Nephron (organoid): ENCODE data around the gene BBOX1.

Source experiments
- H3K27ac Mint-ChIP-seq, 3 experiments: 2 replicates each; pipeline ENCODE4 v1.8.0; 2020; ENCODE audit warnings: mixed read lengths in 3 of 3, mild to moderate bottlenecking in 2 of 3, moderate library complexity in 1 of 3
- H3K27me3 Mint-ChIP-seq: 2 replicates; pipeline ENCODE4 v1.8.0; 2021; ENCODE audit warnings: low read depth, mild to moderate bottlenecking, moderate library complexity, mixed read lengths
- H3K36me3 Mint-ChIP-seq: 2 replicates; pipeline ENCODE4 v1.8.0; 2020; ENCODE audit warnings: low read depth, mixed read lengths
- H3K4me1 Mint-ChIP-seq: 2 replicates; pipeline ENCODE4 v1.8.0; 2020; ENCODE audit warnings: mixed read lengths
- H3K4me3 Mint-ChIP-seq, 3 experiments: 2 replicates each; pipeline ENCODE4 v1.8.0; 2020; ENCODE audit warnings: mild to moderate bottlenecking in 3 of 3, mixed read lengths in 3 of 3, moderate library complexity in 2 of 3
- H3K9me3 Mint-ChIP-seq: 2 replicates; pipeline ENCODE4 v1.8.0; 2020; ENCODE audit warnings: mixed read lengths
- TF ChIP-seq, protein P1 (sequence below), 3 experiments: fragments of 200-600 bp; sonication (generic); IDR thresholded peaks; one replicate each; pipeline ENCODE4 v1.5.0; 2021; ENCODE audit warnings: antibody characterized with exemption in 3 of 3; ENCODE audit not compliant: unreplicated experiment in 3 of 3

Gene BBOX1

DNA sequence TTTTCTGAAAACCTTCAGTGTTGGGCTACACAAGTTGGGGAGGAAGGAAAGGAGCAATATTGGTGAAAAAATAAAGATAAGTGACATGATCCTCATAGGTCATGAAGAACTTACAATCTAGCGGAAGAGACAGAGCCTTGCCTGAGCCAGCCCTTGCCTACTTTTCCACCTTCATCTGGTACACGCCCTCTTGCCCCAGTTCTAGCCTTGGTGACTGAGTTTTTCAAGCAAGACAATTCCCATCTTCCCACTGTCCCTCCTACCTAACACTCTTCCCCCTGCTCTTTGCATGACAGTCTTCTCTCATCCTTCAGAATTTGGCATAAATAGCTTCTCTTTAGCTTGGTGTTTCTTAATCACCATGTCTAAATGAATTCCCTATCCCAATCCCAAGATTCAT, 42.6 kb downstream of the BBOX1 start:
- H3K4me1 Mint-ChIP-seq = peaks cover 33% of the 10 kb centered on the region
- no peak overlapping the region for H3K4me3 Mint-ChIP-seq
- H3K27me3 Mint-ChIP-seq = no peaks in the 10 kb centered on the region
- H3K27ac Mint-ChIP-seq = peak overlapping the region; percentile 73 to 89 (median 89)
- TF ChIP-seq, protein P1, sequence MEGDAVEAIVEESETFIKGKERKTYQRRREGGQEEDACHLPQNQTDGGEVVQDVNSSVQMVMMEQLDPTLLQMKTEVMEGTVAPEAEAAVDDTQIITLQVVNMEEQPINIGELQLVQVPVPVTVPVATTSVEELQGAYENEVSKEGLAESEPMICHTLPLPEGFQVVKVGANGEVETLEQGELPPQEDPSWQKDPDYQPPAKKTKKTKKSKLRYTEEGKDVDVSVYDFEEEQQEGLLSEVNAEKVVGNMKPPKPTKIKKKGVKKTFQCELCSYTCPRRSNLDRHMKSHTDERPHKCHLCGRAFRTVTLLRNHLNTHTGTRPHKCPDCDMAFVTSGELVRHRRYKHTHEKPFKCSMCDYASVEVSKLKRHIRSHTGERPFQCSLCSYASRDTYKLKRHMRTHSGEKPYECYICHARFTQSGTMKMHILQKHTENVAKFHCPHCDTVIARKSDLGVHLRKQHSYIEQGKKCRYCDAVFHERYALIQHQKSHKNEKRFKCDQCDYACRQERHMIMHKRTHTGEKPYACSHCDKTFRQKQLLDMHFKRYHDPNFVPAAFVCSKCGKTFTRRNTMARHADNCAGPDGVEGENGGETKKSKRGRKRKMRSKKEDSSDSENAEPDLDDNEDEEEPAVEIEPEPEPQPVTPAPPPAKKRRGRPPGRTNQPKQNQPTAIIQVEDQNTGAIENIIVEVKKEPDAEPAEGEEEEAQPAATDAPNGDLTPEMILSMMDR (IDR thresholded peaks at IDR 0.05; ENCODE audit: unreplicated experiment in 3 of 3) = no peak
- H3K9me3 Mint-ChIP-seq = no peaks in the 10 kb centered on the region
- H3K36me3 Mint-ChIP-seq = no peaks in the 10 kb centered on the region

DNA sequence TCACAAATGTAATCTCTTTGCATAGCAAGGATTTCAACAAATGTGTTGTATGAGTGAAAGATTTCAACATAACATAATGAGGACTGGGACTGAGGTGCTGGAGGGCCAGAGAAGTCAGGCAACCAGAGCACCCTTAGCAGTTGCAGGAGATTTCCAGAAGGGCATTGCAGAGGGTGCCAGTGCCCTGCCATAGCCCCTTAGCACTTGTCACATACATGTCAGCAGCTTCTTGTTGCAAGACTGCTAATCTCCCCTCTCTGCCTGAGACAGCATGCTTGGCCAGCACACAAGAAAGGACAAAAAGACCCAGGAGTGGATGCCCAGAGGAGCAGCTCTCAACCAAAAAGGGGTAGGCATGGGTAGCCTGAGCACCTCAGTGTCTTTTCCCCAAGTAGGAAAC, 43.2 kb downstream of the BBOX1 start:
- Mint-ChIP-seq H3K27me3 (no peaks in the 10 kb centered on the region), H3K4me3 (no peak overlapping the region), H3K36me3 (no peaks in the 10 kb centered on the region), H3K27ac (peak overlapping the region; percentile 73 to 89 (median 89)), H3K9me3 (peaks cover 2% of the 10 kb centered on the region), H3K4me1 (peaks cover 36% of the 10 kb centered on the region)
- TF ChIP-seq, protein P1 (IDR thresholded peaks at IDR 0.05; ENCODE audit: unreplicated experiment in 3 of 3) = no peak

DNA sequence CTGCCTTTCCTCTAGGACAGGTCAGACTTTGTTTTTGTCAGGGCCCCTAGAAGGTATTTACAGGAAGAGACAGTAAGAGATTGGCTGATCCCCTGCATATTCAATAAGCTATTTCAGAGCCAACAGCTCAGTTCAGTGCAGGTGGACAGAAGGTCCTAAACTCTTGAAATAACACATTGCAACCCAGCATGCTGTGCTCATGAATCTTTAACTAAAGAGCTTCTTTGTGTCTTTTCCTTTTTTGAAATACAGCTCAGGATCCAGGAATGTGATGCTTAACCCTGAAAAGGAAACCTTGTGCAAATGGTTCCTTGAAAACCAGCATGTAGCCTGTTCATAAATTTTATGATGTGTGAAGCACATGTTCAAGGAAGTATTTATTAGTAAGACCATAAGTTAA, 43.9 kb downstream of the BBOX1 start:
- H3K9me3 Mint-ChIP-seq = peaks cover 4% of the 10 kb centered on the region
- TF ChIP-seq, protein P1 (IDR thresholded peaks at IDR 0.05; ENCODE audit: unreplicated experiment in 3 of 3) = no peak

DNA sequence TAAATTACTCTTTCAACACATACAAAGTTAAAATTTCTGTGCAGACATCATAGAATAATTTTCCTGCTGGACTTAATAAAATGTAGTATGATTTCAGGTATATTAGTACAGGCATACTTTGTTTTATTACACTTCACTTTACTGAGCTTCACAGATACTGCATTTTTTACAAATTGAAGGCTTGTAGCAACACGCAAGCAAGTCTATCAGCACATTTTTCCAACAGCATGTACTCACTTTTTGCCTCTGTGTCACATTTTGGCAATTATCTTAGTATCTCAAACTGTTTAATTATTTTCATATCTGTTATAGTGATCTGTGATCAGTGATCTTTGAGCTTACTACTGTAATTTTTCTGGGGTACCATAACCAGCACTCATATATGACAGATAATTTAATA, 44.5 kb downstream of the BBOX1 start:
- Mint-ChIP-seq H3K36me3 (peaks cover 4% of the 10 kb centered on the region), H3K27ac (peak overlapping the region; percentile 73 to 89 (median 89)), H3K4me1 (peaks cover 36% of the 10 kb centered on the region), H3K9me3 (peaks cover 10% of the 10 kb centered on the region), H3K27me3 (no peaks in the 10 kb centered on the region), H3K4me3 (no peak overlapping the region)
- TF ChIP-seq, protein P1 (IDR thresholded peaks at IDR 0.05; ENCODE audit: unreplicated experiment in 3 of 3) = no peak

More for the DNA sequence above, 43.9 kb downstream of the BBOX1 start:
- Mint-ChIP-seq H3K36me3 (no peaks in the 10 kb centered on the region), H3K27ac (peak overlapping the region; percentile 73 to 89 (median 89)), H3K4me3 (no peak overlapping the region), H3K4me1 (peaks cover 36% of the 10 kb centered on the region), H3K27me3 (no peaks in the 10 kb centered on the region)

DNA sequence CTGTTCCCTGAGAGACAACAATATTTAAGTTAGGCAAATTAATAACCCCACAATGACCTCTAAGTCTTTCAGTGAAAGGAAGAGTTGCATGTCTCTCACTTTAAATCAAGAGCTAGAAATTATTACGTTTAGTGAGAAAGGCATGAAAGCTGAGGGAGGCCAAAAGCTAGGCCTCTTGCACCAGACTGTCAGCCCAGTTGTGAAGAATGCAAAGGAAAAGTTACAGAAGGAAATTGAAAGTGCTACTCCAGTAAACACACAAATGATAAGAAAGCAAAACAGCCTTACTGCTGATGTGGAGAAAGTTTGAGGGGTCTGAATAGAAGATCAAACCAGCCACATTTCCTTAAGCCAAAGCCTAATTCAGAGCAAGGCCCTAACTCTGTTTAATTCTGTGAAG, 45.0 kb downstream of the BBOX1 start:
- no peak overlapping the region for H3K4me3 Mint-ChIP-seq
- peaks cover 8% of the 10 kb centered on the region for H3K36me3 Mint-ChIP-seq
- peaks cover 36% of the 10 kb centered on the region for H3K4me1 Mint-ChIP-seq
- TF ChIP-seq, protein P1 (IDR thresholded peaks at IDR 0.05; ENCODE audit: unreplicated experiment in 3 of 3) = no peak
- peak overlapping the region; percentile 73 to 89 (median 89) for H3K27ac Mint-ChIP-seq
- H3K27me3 Mint-ChIP-seq = peaks cover 5% of the 10 kb centered on the region
- peaks cover 15% of the 10 kb centered on the region for H3K9me3 Mint-ChIP-seq

DNA sequence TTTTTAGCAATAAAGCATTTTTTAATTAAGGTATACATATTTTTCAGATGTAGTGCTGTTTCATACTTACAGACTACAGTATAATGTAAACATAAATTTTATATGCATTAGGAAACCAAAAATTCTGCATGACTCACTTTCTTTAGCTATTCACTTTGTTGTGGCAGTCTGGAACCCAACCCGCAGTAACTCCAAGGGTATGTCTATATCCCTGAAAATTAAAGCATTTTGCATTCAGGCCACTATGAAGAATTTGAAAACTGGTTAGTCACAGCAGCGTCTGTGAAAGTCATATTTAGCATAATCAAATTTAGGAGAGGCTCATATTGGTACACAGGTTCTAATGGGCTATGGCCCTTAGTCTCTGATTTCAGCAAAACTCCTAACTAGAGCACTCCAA, 46.8 kb downstream of the BBOX1 start:
- Mint-ChIP-seq H3K4me1 (peaks cover 36% of the 10 kb centered on the region), H3K9me3 (peaks cover 25% of the 10 kb centered on the region), H3K27me3 (peaks cover 5% of the 10 kb centered on the region), H3K36me3 (peaks cover 13% of the 10 kb centered on the region), H3K27ac (peak overlapping the region in 2 of 3 experiments; percentile 8 to 73), H3K4me3 (no peak overlapping the region)
- TF ChIP-seq, protein P1 (IDR thresholded peaks at IDR 0.05; ENCODE audit: unreplicated experiment in 3 of 3) = no peak
